HG03159 (cell line): Measurements from ENCODE around the gene TBXAS1.

Experiments
- ATAC-seq: cut with Tn5 transposase; IDR thresholded peaks from one replicate; pipeline ENCODE4 v1.9.1; 2021; ENCODE audit warnings: mild to moderate bottlenecking, moderate library complexity; ENCODE audit not compliant: unreplicated experiment

Gene TBXAS1

GRCh38 chr7:139974179-139974811, 145.2 kb downstream of the TBXAS1 start:
- ATAC-seq: no peak

- no peak for ATAC-seq
These were observed 147.2 kb downstream of the TBXAS1 start for GRCh38 chr7:139976055-139976837.

DNA sequence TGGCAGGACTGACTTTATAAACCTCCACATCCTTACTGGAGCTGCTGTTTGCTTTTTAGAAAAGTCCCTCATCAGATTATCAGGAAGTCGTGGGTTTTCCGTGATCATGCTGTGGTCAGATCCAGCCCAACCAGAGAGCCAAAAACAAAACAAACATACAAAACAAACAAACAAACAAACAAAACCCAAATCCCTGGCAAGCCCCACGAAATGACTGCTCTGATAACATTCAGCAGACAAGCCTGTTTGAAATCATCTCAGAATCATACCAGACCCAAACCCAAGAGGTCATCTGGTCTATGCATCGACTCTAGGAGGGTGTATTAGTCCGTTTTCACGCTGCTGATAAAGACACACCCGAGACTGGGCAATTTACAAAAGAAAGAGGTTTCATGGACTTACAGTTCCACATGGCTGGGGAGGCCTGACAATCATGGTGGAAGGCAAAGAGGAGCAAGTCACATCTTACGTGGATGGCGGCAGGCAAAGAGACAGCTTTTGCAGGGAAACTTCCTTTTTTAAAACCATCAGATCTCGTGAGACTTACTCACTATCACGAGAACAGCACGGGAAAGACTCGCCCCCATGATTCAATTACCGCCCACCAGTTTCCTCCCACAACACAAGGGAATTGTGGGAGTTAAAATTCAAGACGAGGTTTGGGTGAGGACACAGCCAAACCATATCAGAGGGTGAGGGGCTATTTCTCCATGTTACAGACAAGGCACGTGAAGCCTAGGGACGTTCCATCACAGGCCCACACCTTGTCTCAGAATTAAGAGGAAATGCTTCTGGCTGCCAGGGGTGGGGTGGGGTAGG, 148.0 kb downstream of the TBXAS1 start:
- no peak for ATAC-seq

DNA sequence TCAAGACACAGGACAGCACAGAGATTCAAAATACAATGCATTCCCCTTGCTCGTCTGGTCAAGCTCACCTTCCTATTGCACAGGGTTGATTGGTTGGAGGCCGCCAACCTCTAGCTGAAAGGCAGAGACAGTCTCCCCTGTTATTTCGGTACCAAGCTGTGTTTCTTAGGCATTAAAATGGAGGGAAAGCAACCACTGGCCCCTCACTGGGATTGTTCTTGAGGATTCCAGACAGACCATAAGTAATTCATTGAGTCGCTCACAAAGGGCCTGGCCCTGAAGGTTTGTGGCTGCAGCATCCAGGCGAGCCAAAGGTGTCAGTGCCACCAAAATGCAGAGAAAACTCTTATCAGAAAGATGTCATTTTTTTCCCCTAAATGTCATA, 152.4 kb downstream of the TBXAS1 start:
- no peak for ATAC-seq

- ATAC-seq: no peak
These were observed 154.2 kb downstream of the TBXAS1 start for GRCh38 chr7:139982927-139983920.

DNA sequence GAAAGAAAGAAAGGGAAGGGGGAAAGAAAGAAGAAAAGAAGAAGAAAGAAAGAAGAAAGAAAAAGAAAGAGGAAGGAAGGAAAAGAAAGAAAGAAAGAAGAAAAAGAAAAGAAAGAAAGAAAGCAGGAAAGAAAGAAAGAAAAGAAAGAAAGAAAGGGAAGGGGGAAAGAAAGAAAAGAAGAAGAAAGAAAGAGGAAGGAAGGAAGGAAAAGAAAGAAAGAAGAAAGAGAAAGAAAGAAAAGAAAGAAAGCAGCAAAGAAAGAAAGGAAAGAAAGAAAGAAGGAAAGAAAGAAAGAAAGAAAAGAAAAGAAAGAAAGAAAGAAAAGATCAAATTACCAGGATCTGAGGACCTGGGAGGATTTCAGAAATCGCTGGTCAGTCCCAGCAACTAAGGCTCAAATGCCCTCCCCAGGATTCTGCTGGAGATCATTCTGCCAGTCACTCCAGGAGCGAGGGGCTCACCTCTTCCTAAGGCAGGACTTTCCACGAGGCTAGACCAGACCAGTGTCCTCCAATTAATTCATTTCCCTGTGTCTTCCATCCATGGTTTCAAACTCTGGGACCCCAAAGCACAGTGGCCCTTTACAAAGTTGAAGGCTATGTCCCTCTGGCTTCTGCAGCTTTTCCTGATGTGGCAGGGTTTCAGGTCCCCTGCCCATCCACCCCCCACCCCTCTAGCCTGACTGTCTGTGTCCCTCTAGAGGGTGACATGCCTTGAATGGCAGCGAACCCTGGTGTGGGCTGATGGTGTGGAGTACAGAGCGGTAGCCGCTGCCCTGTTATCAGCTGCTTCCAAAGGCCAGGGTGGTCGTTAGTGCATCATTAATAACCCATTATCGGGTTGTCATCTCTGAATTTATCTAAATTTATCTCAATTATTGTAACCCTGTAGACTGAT, 155.8 kb downstream of the TBXAS1 start:
- no peak for ATAC-seq

DNA sequence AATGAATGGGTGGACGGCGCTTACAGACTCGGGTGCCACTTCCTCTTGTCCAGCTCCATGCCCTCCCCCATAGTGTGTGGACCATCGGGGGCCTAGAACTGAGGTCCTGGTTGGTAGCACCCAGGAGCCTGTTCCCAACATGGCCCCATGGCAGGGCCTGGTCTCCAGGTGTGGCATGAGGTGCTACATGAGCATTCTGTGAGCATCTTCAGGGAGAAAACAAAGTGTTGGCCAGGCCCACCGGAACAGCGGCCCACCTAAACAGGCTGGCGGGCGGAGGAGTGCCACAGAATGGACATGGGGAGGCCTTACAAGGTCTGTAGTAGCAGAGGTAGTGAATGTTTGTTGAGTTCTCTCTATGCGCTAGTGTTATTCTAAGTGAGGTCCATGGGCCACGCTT, 156.7 kb downstream of the TBXAS1 start:
- no peak for ATAC-seq

GRCh38 chr7:139987691-139988516, 158.8 kb downstream of the TBXAS1 start:
- no peak for ATAC-seq

- ATAC-seq: no peak
These were observed 160.5 kb downstream of the TBXAS1 start for GRCh38 chr7:139989366-139990141.

DNA sequence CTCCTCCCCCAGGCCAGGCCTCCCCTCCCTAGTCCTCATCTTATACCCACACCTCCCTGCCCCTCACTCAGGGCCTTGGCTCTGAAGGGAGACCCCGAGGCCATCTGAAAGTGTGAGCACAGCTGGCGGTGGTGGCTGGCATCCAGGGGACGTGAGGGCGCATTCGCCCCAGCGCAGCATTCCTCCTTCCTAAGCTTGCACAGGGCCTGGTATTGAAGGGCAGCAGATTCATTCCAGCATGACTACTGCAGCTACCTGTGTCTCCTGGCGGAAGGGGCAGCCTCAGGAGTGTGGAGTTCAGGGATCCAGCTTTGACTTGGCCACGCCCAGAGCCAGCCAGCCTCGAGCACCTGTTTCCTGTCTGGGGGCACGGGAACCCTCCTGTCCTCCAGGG, 161.1 kb downstream of the TBXAS1 start:
- no peak for ATAC-seq

- no peak for ATAC-seq
These were observed 161.7 kb downstream of the TBXAS1 start for GRCh38 chr7:139990571-139991268.

- ATAC-seq: no peak
These were observed 162.2 kb downstream of the TBXAS1 start for GRCh38 chr7:139991269-139991666.

- ATAC-seq: no peak
These were observed 162.8 kb downstream of the TBXAS1 start for GRCh38 chr7:139991911-139992310.

- ATAC-seq: no peak
These were observed 163.4 kb downstream of the TBXAS1 start for GRCh38 chr7:139992353-139993044.

- ATAC-seq: no peak
These were observed 164.1 kb downstream of the TBXAS1 start for GRCh38 chr7:139993169-139993568.

GRCh38 chr7:139993592-139993991, 164.5 kb downstream of the TBXAS1 start:
- no peak for ATAC-seq

- no peak for ATAC-seq
These were observed 165.3 kb downstream of the TBXAS1 start for GRCh38 chr7:139994356-139994755.
